Transverse colon (tissue), 4 donors: ENCODE data around the gene BTBD19.

Experiments
- CTCF ChIP-seq, 5 experiments: fragments of 200-600 bp in 3 of 5; fragments of 450-650 bp in 2 of 5; sonication (generic) in 3 of 5; IDR thresholded peaks; 1 replicate in 2 of 5; 2 replicates in 3 of 5; pipeline ENCODE4 v1.5.1; 2016 to 2017; ENCODE audit warnings: antibody characterized with exemption in 5 of 5, inconsistent platforms in 3 of 5, mild to moderate bottlenecking in 2 of 5, moderate library complexity in 1 of 5
- EP300 ChIP-seq: sonication (generic); formaldehyde crosslinking; IDR thresholded peaks from one replicate; pipeline ENCODE4 v1.6.1; 2017; ENCODE audit warnings: antibody characterized with exemption, low read depth
- POLR2A ChIP-seq: fragments of 450-650 bp; IDR thresholded peaks from one replicate; pipeline ENCODE4 v1.6.1; 2016; ENCODE audit warnings: antibody characterized with exemption, mild to moderate bottlenecking, moderate library complexity
- POLR2AphosphoS5 ChIP-seq, 3 donors: sonication (generic); formaldehyde crosslinking; IDR thresholded peaks; one replicate each; pipeline ENCODE4 v1.6.1; 2016; ENCODE audit warnings: antibody characterized with exemption in 3 of 3

GRCh38 chr1:44777547-44777946 is 30.8 kb upstream of the BTBD19 start:
- no peak for TF ChIP-seq CTCF (IDR thresholded peaks at IDR 0.05)
- TF ChIP-seq POLR2A, result no peak
- no peak for TF ChIP-seq POLR2AphosphoS5 (IDR thresholded peaks at IDR 0.05)
- no peak for TF ChIP-seq EP300
